Ovary (tissue), 3 donors: ENCODE data around the gene E2F4.

Experiments used
- CTCF ChIP-seq, 3 donors: fragments of 450-650 bp in 2 of 3; fragments of 200-600 bp in 1 of 3; IDR thresholded peaks; one replicate each; pipeline versions ENCODE4 v1.5.1 to v1.8.0; 2016 to 2022; ENCODE audit warnings: antibody characterized with exemption in 3 of 3, mild to moderate bottlenecking in 1 of 3
- POLR2A ChIP-seq: fragments of 450-650 bp; IDR thresholded peaks from one replicate; pipeline ENCODE4 v1.6.1; 2017; ENCODE audit warnings: antibody characterized with exemption, mild to moderate bottlenecking, moderate library complexity
- donor health status: DM: no; HTN: no; CAD: no.

GRCh38 chr16:67235816-67236562, 44.0 kb downstream of the E2F4 start:
- TF ChIP-seq POLR2A (no peak), CTCF (IDR thresholded peaks at IDR 0.05) (no peak)
